Right hindlimb (tissue), 1 donor: ENCODE results near the gene HOXB5.
A peak's percentile ranks its signal among the peaks of the same experiment; 100 is the strongest.

ENCODE experiments used
- DNase-seq: peaks from one replicate; pipeline ENCODE4 v3.0.0-alpha.2; 2018

HOXB5 gene

GRCh38 chr17:48615047-48615962, 21.7 kb upstream of the HOXB5 start, which contains the start of gene HOXB8:
HOXB8 (minus strand) TSS chr17:48615292; CDS start chr17:48614704, 588 bp downstream.
- no peak for DNase-seq

DNA sequence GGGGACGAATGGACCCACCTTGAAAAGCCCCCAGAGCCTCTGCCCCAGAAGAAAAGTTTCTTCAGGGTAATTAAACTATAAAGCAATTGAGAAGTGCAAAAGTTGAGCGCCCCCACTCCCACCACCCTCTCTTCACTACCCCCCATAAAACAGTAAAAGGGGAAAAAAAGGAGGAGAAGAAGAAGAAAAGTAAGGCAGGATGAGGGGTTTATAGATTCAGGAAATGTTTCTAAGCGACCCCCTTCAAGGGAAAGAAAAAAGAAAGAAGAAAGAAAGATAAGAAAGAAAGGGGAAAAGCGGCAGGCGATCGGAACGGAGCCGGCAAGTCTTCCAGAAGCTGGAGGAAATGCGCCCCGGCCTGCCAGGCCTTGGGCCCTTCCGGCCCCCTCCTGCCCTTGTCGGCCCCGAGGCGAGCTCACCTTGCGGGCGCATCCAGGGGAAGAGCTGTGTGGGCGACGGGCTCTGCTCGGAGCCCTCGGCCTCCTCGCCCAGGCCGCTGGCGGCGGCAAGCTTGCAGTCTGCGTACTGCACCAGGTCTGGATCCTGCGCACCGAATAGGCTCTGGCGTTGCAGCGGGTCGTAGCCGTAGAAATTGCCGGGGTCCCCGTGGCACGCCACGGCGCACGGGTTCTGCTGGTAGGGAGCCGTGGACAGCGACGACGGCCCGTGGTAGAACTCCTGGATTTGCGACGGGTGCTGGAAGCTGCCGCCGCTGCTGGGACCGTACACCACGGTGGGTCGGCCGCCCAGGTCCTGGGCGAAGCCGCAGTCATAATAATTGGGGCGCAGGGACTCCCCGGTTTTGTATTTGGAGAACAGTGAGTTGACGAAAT, 20.5 kb upstream of the HOXB5 start:
- DNase-seq, result no peak

DNA sequence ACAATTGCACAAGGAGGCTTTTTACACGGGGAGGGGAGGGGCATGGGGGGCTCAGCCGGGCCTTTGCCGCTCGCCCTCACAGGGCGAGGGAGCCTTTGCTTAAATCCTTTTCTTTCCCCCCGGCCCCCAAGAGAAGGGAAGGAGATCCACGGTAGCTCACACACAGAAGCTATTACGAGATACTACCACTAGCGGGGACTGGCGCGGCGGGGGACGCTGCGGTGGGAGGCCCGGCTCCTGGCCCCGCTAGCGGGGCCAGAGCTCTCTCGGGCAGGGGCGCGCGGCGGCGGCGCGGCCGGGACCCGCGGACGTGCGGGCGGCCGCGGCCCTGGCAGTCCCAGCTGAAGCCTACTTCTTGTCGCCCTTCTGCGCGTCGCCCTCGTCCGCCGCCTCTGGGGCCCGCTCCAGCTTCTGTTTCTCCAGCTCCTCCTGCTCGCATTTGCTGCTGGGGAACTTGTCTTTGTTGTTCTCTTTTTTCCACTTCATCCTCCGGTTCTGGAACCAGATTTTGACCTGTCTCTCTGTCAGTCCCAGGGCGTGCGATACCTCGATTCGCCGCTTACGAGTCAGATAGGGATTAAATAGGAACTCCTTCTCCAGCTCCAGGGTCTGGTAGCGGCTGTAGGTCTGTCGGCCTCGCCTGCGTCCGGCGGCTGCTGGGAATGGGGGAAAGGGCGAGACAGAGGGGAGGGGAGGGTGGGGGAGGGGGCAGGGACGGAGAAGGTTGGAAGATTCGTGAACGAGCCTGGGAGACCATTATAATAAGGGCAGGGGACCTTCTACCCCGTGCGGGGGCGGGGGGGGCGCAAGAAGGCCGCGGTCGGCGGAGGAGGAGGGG, 19.5 kb upstream of the HOXB5 start:
- no peak for DNase-seq

- no peak for DNase-seq
Observed at GRCh38 chr17:48612456-48612853, 18.9 kb upstream of the HOXB5 start.

DNA sequence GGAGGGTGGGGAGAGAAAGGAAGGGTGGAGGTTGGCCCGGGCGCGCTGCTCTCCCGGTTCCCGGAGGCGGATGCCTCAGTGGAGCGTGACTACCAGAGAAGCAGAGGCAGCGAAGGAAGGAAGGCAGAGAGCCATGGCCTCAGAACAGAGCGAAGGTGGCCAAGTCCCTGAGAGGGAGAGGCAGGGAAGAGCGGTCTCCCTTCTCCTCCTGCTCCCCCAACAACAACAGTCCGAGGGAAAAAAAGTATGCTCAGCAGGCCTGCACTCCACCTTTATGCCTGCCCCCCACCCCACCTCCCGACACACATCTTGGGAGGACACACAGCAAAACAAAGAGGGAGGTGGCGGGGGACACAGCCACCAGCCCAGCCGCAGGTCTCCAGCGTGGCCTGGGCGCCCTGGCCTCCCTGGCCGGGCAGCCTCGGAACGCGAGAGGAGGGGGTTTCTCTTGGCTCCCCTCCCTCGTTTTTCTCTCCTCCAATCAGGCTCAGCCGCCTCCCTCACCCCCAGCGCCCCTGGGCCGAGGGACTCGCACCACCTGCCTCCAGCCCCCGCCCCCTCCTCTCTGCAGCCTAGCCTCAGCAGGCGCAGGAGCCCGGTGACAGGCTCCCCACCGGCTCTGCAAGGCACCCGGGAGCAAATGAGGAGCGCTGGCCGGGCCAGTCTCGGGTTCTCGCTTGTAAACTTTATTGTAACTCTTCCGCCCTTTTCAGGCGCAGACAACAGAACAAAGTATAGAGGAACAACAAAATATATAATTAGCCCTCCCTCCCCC, 18.3 kb upstream of the HOXB5 start:
- DNase-seq, result no peak

DNA sequence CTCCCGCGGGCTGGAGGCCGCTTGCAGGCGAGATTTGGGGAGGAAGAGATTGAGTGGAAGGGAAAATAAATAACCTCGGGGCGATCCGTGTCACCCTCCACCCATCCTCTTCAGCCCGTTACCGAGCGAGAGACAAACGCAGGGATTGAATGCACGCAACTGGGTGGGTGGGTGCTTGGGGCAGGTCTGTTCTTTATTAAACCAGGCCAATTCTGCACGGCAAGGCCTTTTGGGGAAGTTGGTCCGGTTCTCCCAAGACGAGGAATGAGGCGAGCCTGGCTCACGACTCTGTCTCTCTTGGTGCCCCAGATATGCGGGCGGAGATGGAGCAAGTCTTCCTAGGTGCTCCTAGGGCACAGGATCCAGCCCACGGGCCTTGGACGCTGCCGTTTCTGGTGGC, 17.6 kb upstream of the HOXB5 start:
- no peak for DNase-seq

DNA sequence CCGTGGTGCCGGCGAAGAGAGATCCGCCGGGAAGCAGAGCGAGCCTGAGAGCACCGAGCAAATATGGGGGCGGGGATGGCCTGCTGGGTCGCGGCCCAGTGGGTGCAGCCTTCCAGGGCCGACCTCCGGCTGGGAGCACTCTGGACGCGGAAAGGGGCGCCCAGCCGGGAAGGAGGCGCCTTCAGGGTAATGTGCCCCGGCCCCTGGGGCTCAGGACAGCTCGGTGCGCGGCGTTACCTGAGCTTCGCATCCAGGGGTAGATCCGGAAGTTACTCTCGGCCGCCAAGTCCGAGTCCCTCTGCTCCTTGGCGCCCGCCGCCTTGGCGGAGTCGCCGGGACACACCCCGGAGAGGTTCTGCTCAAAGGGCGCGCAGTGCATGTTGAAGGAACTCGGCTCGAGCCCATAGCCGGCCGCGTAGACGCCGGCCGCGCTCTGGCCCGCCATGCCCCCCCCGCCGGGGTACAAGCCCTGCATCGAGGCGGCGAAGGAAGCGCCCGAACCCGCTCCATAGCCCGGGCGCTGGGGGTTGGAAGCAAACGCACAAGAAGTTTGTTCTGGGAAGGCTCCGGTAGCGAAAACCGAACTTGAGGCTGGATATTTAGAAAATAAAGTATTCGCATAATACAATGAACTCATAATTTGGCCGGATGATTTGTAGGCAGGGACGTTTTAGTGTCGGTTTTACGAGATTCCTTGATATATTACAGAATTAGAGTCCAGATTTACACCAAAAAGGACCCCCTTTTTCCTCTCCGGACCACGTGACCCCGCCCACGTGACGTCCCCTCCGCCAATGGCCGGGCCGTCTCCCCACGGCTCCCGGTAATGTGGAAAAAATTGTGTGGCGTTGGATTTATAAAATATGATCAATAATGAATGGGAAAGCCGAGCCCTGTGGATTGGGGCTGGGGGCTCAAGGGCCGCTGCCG, 17.0 kb upstream of the HOXB5 start, which contains the start of gene HOXB7:
TSS of gene HOXB7 (minus strand) at position 736 of the 930 bp plus-strand sequence. CDS start at position 637, 99 bp downstream.
- peak; percentile 75 for DNase-seq

- DNase-seq, result no peak
Observed at GRCh38 chr17:48609759-48610281, 16.2 kb upstream of the HOXB5 start.

DNA sequence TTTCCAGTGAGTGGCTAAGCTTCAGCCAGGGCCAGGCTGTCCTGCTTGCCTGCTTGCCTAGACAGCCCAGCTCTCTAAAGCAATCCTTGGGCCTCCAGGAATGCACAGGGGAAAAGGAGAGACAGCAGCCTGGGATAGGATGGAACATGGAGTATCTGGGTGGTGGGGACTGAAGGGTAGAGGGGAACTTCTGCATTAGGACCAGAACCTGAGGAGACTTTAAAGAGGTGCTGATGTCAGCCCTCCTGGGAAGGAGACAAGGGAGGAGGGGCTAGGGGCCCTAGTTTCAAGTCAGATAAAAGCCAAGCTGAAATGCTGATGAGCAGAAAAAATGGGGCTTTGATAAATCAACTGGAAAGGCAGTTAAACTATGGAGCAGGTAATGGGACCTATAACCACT, 15.5 kb upstream of the HOXB5 start:
- no peak for DNase-seq

GRCh38 chr17:48608494-48608834, 14.9 kb upstream of the HOXB5 start:
- no peak for DNase-seq

- no peak for DNase-seq
Observed at GRCh38 chr17:48606892-48607614, 13.5 kb upstream of the HOXB5 start.

DNA sequence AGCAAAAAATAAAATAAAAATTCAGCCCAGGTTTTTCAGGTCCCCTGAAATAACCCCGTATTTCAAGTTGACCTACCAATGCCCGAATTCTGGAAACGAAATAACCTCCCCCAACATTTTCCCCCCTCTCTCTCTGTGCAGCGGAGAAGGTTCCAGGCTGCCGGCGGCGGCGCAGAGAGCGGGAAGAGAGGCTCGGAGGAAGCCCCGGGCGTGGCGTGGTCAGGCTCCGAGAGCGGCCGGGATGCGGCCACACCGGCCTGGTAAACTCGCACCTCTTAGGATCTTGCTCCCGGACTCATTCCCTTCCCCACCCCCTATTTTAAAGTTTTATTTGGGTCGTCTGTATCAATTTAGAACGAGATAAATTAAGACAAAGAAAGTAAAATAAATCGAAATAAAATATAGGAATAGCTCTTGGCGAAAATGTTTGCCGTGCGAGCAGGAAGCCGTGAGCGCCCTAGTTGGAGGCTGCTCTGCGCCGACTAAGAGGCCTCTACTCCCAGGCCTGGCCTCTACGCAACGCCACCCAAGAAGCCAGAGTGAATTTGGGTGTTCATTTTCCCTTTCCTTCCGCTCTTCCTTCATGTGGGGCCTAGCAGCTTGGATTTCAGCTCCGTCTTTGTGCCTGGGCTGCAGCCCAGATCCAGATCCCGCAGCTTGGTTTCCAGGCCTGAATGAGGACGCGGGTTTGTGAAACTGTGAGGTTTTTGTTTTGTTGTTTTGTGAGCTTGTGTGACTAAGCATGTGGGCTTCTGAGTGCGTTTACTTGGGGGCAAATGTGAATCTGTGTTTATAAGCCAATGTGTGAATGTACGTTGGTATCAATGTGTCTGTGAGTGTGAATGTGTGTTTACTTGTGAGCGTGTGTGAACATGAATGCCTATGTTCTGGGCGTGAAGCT, 12.7 kb upstream of the HOXB5 start:
- DNase-seq, result no peak

DNA sequence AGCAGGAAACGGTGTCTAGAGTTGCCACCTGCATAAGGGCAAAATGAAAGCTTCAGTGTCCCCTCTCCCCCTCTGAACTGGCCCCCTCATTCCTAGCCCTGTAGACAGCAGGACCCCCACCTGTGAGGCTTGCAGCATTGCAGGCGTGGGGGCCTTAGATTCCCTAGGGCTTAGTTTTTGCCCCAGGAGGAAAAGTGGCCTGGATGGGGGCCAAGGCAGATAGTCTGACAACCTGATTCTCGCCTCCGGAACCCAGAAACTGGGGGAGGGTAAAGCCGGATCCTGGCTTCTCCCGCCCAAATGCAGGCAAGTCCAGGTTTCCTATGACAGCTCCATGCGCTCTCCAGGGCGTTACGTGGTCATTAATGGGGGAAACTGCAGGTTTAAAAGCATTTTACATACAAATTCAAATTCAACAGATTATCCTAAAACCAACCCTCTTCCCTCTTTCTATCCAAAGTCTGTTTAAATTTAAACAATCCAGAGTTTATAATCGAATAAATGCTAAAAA, 11.9 kb upstream of the HOXB5 start:
- no peak for DNase-seq

GRCh38 chr17:48604770-48605329, 11.3 kb upstream of the HOXB5 start, which contains the start of gene HOXB6:
HOXB6 (minus strand) TSS chr17:48604986; CDS start chr17:48598150, 6,836 bp downstream.
- no peak for DNase-seq

DNA sequence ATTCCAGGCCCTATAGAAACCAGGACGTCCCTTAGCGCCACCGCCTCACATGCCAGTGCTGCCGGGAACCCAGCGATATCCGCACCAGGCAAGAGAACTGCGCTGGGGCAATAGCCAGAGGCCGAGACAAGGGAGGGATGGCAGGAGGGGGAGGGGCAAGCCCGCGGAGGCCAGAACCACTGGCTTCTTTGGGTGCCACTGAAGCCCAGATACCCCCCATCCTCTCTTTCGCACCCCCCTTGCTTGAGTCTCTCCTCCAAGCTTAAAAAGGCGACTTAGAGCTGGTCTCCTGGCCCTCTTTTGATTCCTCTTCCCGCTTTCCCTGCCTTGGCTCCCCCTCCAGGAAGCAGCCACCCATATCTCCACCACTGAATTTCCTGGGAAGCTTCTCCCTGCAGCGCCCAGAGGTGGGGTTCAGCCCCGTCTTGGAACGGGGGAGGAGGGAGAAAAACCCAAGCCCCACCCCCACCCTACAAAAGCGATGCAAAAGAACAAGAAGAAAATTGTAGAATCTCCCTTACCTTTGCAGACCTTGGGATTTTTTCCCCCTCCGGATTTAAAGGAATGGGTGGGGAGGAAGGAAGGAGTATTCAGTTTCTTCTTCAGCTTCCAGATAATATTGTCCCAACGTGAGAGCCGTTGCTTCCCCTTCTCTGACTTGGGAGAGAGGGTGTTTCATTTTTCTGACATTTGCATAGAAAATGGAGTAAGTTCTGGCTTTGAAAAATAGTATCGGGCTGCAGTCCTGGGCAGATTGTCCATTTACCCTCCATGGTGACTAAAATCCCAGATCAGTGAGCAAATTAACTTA, 10.6 kb upstream of the HOXB5 start:
- no peak for DNase-seq

- DNase-seq, result no peak
Observed at GRCh38 chr17:48601539-48602425, 8.2 kb upstream of the HOXB5 start.
